Measurements from ENCODE around the gene USP25.

The USP25 gene, protein sequence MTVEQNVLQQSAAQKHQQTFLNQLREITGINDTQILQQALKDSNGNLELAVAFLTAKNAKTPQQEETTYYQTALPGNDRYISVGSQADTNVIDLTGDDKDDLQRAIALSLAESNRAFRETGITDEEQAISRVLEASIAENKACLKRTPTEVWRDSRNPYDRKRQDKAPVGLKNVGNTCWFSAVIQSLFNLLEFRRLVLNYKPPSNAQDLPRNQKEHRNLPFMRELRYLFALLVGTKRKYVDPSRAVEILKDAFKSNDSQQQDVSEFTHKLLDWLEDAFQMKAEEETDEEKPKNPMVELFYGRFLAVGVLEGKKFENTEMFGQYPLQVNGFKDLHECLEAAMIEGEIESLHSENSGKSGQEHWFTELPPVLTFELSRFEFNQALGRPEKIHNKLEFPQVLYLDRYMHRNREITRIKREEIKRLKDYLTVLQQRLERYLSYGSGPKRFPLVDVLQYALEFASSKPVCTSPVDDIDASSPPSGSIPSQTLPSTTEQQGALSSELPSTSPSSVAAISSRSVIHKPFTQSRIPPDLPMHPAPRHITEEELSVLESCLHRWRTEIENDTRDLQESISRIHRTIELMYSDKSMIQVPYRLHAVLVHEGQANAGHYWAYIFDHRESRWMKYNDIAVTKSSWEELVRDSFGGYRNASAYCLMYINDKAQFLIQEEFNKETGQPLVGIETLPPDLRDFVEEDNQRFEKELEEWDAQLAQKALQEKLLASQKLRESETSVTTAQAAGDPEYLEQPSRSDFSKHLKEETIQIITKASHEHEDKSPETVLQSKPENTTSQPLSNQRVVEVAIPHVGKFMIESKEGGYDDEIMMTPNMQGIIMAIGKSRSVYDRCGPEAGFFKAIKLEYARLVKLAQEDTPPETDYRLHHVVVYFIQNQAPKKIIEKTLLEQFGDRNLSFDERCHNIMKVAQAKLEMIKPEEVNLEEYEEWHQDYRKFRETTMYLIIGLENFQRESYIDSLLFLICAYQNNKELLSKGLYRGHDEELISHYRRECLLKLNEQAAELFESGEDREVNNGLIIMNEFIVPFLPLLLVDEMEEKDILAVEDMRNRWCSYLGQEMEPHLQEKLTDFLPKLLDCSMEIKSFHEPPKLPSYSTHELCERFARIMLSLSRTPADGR

DNA sequence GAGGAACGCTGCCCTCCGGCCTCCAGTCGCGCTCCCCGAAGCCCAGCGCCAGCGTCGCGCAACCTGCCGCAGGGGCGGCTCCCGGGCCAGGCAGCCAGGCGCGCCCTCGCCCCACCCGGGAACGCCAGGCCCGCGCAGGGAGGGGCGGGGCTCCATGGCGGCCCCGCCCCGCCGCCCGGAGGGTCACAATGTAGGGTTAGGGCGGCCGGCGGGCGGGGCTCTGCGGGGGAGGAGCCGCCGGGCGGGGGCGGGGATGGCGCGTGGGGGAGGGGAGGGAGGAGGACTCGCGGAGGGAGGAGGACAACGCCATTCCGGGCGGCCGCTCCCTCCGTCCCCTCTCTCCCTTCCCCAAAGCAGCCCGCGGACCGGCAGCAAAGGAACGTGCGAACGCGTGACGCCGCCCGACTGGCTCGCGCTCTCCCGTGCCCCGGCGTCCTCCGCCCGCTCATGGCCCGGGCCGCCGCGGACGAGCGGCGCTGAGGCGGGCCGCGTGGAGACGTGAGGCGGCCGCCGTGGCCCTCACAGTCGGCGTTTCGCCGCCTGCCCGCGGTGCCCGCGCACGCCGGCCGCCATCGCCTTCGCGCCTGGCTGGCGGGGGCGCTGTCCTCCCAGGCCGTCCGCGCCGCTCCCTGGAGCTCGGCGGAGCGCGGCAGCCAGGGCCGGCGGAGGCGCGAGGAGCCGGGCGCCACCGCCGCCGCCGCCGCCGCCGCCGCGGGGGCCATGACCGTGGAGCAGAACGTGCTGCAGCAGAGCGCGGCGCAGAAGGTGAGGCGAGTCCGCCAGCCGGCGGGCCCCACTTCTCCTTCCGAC lies at the start of gene USP25:
TSS of gene USP25 (plus strand) at position 309 of the 810 bp plus-strand sequence. CDS start at position 721, 412 bp downstream.
- peak; percentile 93 for DNase-seq

DNA sequence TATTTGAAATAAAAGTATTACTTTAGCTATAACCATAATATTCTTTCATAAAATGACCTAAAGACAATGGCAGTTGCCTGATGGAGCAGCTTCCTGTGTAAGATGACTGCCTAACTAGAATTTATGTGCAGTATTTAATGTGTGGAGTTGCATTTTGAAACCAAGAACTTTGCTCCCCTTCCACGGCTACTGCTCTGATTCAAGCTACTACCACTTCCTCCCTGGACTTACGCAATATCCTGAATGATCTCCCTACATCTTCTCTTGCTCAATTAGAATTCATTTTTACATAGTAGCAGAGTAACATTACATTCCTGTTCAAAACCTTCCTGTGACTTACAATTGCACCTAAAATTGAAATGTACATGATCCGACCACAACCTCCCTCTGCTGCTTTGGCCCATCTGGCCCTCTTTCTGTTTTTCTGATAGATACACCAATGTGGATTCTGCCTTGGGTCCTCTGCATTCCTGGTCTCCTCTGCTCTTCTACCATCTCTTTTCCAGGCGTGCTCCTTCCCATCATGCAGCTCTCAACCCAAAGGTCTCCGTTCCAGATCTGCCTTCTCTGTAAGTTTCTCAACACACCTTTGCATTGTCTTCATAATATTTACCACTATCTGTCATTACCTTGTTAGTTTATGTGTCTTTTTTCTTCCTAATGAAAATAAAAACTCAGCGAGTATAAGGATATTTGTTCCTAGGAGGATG lies 47.4 kb upstream of the USP25 start:
- no peak for DNase-seq

DNA sequence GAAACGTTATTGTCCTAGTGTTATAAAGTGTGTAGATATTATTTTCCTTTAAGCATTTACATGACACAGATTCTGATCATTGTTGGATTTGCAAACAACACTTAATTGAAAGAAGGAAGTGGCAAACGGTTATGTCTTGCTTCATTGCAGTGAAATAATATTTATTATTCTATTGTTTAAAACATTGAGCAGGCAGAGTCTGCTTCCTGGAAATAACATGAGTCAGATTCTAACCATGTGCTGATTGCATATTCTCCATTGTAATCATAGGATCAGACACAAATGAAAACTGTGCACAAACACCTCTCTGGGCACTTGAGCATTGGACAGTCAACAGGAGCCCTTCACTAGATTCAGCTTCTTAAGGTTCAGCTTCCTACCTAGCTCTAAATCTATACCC lies 46.8 kb upstream of the USP25 start:
- no peak for DNase-seq

DNA sequence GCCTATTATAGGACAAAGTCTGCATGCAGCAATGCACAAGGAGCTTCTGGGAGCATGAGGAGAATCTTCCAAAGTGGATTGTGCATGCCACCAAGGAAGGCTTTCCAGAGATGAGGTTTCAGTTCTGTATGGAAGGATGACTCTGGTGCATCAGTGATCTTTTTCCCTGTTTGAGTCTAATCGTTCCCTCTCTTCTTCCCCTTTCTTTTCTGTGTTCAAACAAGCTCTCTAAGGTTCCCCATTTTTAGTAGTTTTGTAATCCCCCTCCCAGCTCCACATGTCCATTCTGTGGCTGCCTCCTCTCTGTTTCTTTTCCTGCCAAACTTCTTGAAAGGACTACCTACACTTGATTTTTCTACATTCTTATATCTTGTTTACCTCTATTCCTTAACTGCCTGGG lies 43.3 kb upstream of the USP25 start:
- no peak for DNase-seq

DNA sequence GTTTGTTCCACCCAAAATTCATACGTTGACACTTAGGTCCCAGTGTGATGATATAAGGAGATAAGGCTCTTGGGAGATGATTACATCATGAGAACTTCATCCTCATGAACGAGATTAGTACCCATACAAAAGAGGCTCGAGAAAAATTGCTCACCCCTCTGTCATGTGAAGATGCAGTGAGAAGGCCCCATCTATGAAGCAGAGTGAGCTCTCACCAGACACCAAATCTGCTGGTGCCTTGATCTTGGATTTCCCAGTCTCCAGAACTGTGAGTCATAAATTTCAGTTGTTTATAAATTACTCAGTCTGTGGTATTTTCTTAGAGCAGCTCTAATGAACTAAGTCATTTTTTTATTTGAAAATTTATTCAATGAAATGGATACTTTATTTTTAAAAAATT lies 42.6 kb upstream of the USP25 start:
- DNase-seq = no peak

DNA sequence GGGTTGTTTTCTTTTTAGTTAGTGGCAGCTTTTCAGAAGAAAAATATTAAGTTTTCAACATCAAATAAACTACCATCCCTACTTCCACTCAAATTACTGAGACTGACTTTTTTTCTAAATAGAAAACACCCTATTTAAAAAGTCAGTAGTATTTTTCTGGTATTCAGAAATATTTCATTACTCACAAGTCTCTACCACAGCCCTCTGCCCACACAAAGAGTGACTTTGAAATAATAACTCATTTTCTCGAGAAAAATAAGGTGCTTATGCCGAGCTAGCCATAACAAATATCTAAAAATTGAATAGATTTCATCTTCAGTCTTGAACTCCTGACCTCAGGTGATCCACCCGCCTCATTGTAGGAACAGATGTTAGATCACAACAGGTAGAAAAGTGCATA lies 41.8 kb upstream of the USP25 start:
- DNase-seq = no peak

DNA sequence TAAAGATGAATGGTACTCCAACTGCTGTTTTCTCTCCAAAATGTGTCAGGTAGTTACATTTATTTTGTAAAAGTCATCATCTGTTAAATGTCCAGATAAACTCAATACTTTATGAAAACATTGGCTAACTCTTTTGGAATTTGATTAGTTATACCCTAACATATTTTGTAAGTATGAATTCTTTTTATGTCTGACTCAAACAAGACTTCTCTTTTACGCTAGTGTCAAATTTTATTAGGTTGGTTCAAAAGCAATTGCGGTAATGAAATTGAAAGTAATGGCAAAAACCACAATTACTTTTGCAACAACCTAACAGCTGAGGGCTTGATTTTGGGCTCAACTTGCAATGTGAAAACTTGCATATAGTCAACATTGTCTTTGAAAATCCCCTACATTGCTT lies 41.0 kb upstream of the USP25 start:
- no peak for DNase-seq

DNA sequence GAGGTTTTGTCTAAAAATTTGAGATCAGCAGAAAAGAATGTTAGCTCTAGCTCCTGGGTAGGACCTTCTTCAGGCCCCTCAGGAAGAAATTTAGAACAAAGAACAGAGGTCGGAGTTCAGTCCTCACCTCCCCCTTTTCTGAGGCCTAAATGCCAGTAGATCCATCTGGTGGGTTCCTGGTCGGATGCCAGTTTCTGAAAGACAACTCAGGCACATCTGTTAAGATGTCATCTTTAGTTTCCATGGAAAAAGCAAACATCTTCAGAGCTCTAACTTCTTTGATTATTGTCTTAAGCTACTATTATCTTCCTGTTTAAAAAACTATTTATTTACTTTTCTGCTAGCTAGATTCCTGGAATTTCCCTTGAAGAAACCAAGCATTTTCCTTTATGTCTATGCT lies 37.1 kb upstream of the USP25 start:
- DNase-seq = no peak

DNA sequence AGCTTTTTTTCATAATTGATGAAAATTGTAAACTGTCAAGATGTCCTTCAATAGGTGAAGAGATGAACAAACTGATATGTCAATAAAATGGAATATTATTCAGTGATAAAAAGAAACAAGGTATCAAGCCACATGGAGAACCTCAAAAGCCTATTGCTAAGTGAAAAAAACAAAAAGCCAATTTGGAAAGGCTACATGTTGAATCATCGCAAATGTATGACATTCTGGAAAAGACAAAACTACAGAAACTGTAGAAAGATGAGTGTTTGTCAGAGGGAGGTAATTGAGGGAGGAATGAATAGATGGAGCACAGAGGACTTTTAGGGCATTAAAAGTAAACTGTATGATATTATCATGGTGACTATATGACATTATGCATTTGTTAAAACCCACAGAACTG lies 34.5 kb upstream of the USP25 start:
- no peak for DNase-seq

DNA sequence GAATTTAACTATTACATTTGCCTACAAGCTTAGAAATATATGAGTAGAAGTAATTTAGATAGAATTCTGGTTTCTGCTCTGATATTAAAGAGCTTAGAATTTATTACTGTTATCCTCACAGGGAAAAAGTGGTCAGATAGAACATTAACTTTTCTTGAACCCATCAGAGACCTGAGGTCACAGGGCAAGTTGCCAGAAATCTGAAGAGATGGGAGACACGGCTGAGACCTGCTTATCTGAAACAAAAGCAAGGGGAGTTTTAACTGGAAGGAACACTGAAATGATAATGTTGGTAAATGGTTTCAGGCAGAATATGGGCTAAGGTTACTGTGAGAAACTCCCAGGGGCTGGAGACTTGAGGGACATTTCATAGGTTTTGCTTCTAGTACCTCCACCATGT lies 28.0 kb upstream of the USP25 start:
- DNase-seq = no peak

DNA sequence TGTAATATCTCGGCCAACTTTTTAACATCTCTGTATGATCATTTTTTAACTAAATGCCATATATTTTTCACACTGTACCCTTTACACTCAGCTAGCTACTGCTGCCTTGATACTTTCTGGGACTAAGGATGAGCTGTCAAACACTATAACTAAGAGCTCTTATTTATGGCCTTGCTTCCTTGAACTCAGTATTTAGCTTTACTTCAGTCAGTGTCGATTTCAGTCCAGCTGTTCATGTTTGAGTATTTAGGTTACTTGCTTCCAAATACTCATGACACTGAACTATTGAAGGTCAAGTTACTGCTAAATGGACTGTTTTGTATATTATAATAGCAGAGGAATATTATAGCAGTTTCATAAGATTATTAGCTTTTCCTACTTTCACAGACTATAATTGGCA lies 25.9 kb upstream of the USP25 start:
- DNase-seq = no peak

DNA sequence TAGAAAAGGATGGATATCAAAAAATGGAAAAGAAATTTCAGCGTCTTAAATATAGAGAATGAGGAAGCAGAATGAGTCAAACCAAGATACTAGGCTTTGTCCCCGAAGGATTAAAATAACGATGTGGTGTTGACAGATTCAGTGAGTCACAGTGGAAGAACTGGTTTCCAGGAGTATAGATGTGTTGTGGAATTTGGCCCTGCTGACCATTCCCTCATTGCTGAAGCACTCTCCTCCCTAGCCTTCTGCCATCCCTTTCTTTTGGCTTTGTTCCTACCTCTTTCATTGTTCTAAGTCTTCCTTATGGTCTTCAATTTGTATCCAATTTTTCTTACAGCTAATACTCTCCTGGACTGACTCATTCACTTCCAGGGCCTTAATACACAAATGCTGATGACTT lies 23.1 kb upstream of the USP25 start:
- DNase-seq = no peak

DNA sequence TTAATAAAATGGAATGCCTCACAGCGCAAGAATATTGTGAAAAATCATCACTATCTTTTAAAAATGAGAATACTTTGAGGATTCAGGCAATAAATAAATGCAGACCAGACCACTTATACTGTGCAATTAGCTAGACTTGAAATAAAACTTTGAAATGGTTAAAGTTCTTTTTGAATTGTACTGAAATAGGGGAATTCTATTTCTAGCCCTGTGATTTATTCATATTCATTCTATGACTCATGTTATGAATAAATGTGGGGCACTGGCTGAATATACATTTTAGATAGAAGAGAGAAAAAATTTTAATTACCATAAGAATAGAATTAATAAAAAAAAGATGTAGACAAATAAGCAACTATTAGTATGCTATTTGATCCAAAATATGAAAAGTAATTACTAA lies 16.4 kb upstream of the USP25 start:
- no peak for DNase-seq

DNA sequence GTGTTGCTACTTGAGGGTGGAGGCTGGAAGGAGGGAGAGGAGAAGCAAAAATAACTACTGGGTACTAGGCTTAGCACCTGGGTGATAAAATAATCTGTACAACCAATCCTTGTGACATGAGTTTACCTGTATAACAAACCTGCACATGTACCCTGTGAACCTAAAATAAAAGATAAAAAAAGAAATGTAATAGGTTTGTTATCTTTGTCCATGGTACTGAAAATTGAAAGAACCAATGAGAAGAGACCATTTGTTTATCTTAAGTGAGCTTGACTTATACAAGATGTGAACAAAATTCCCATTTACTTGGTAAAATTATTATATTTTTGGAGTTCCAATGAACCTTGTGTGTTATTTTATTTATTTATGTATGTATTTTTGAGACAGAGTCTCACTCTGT lies 11.1 kb upstream of the USP25 start:
- no peak for DNase-seq

DNA sequence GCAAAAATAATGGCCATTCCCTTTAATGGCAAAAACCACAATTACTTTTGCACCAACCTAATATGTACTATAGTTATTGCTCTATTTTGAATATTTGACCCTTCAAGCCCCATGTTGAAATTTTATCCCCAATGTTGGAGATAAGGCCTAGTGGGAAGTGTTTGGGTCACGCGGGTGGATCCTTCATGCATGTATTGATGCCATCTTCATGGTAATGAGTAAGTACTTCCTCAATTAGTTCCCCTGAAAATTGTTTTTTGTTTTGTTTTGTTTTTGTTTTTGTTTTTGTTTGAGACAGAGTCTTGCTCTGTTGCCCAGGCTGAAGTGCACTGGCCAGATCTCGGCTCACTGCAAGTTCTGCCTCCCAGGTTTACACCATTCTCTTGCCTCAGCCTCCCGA lies 9.8 kb upstream of the USP25 start:
- no peak for DNase-seq

DNA sequence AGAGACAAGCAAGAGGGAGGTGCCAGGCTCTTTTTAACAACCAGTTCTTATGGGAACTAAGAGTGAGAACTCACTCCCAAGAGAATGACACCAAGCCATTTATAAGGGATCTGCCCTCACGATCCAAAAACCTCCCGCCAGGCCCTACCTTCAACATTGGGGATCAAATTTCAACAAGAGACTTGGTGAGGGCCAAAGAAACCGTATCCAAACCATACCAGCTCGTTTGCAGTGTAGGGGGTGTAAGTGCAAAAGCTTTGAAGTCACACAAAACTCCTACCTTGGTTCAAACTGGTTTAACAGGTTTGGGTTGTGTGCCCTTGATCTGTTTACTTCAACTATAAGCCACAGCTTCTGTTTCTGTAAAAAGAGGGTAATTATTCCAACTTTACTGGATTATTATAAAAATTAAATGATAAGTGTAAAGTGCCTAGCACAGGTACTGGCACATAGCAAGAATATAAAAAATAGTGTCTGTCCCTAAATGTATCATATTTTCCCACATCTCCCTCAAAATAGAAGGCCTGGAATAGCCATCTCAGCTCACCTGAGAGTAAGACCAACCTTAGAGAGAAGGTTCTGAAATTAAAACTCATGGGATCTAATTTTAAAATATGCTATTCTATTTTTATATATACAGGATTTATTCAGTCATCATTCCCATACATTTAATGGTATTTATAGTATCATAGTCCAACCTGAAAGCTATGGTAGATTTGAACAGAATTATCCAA lies 7.0 kb upstream of the USP25 start:
- no peak for DNase-seq

DNA sequence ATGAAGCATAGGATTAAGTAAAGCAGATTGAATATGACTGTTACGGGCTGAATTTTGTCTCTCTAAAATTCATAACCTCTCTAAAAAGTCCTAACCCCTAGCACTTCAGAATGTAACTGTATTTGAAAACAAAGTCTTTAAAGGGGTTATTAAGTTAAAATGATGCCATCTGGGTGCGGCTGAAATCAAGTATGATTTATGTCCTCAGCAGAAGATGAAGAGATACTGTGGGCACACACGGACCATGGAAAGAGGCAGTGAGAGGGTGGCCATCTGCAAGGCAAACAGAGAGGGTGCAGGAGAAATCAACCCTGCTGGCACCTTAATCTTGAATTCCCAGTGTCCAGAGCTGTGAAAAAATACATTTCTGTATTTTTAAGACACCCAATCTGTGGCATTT lies 3.8 kb upstream of the USP25 start:
- no peak for DNase-seq

DNA sequence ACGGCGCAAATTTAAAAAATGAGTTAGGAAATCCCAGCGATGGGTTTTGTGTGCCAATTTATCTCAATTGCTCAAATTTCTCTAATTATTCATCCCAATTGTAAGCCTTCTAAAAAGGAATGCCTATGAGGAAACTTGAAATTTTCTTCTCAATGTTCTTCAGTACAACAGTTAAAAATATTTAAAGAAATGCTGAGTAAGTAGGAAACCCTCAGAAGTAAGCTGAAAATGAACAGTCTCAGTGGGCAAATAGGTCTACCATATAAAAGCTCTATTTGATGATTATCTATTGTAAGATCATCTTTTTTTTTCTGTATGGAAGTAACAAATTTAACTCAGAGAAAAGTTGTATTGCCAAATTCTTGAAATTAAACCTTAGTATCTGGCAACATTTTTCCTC lies 1.7 kb upstream of the USP25 start:
- no peak for DNase-seq

DNA sequence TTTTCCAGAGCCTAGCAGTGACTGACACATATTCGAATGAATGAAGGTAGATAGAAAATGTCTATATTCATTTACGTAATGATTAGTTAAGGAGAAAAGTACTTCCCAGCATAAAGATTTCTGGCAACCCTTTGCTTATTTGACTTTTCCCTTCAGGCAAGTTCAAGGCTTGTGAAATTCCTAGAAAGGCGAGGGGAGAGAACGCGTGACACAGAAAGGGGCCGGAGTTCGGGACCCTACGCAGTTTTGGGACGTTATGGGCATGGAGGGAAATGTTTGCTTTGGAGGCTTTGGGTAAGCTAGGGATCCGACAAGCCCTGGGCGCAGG lies 472 bp upstream of the USP25 start:
- DNase-seq = no peak

DNA sequence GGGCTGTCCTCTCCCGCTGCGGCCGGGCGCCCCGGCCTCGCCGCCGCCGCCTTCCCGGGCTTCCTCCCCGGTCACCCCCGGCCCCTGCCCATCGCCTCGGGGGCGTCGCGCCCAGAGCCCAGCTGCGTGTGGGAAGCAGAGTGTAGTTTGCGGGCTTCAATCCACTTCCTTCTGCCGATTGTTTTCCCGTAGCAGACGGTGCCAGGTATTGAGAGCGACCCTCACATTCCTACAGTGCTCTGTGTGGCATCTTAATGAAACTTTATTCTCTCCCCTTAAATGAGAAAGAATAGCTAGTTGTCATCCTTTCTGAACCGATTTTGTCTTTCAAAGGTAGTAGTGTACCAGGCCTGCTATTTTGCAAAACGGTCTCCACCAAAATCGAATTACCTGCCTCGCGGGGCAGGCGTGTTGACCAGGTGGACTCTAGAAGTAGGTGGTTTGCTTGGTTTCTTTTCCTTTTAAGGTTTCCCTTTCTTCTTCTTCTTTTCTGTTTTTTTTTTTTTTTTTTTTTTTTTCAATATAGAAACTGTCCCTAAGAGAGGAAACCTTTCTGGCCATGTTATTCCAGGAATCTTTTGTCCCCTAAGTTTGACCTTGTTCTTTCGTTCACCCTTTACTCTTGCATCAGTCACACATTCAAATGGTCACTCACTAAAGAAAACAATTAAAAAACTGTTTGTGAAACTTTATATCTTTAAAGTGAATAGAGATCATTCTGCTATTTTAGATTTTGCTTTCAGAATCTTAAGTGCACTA lies 881 bp downstream of the USP25 start:
- DNase-seq = peak; percentile 74

DNA sequence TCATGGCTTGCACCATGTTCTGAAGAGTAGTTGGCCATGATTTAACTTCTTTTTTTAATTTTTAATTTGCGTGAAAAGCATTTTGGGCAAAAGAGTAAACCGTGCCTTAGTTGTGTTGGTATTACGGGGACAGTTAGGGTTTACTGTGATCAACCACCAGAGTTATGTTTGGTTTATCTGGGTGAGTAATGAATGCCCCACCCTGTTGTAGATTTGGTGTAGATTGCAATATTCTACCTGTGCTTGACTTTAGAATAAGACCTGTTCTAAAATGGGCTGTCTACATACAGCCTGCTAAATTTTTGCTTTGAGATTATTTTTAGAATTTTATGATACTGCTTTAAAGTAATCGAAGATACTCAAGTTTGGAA lies 1.4 kb downstream of the USP25 start:
- DNase-seq = no peak
